GM12872 (cell line): ENCODE data around the gene WRAP73.

Experiments
- CTCF ChIP-seq: IDR thresholded peaks from 3 replicates; pipeline ENCODE4 v1.5.1; 2011; ENCODE audit warnings: low read depth, mild to moderate bottlenecking, low read length, moderate library complexity; ENCODE audit not compliant: insufficient read depth

Gene WRAP73

GRCh38 chr1:3604468-3604974, 45.4 kb downstream of the WRAP73 start:
- no peak for TF ChIP-seq CTCF

- no peak for TF ChIP-seq CTCF
These were observed 46.1 kb downstream of the WRAP73 start for GRCh38 chr1:3603571-3604467.

GRCh38 chr1:3603156-3603555, 46.7 kb downstream of the WRAP73 start:
- TF ChIP-seq CTCF: no peak

- TF ChIP-seq CTCF: no peak
These were observed 47.5 kb downstream of the WRAP73 start for GRCh38 chr1:3602375-3602774.

GRCh38 chr1:3601743-3602142, 48.2 kb downstream of the WRAP73 start:
- TF ChIP-seq CTCF: no peak

- TF ChIP-seq CTCF: no peak
These were observed 49.5 kb downstream of the WRAP73 start for GRCh38 chr1:3600354-3600753.

DNA sequence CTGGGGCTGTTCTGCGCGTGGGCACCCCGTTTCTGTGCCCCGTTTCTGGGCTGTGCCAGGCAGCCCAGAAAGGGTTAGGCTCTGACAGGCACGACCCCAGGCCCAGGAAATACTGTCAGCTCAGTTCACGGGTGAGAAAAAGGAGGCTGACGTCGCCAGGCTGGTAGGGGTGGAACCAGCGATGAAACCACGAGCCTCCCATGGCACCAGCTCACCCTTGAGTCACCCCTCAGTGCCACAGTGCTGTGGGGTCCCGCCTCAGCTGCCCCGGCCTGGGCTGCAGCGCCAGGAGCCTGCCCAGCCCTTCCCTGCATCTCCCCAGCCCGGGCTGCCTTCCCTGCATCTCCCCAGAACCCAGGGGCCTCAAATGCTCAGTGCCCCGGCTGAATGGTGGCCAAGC, 50.1 kb downstream of the WRAP73 start:
- TF ChIP-seq CTCF: no peak
